HepG2 (cell line): ENCODE data around the gene OLR1. TPM values are rescaled to one million over a fixed set of nuclear protein-coding genes. Genes with fewer than 3 reads are reported as not detected.

ENCODE experiments used
- ATAC-seq: fragments of 200-7000 bp; cut with Tn5 transposase; 3 replicates; pipeline ENCODE4 v1.9.1; 2020; ENCODE audit warnings: mild to moderate bottlenecking, moderate library complexity
- BruUV-seq: library from RNA; stranded (reverse); fragments of 400-500 nt; replicated peaks from 2 replicates; lab custom pipeline; 2021; lab: Mats Ljungman, UMichigan
- CTCF ChIA-PET: fragments of 300-600 bp; formaldehyde crosslinking; extraction: SDS; loops from one replicate; lab custom pipeline; 2021; ENCODE audit warnings: low total read pairs, inconsistent platforms, low intra/inter-chr PET ratio; lab: Yijun Ruan, JAX
- POLR2A ChIA-PET: fragments of 350-600 bp; sonication (Branson Sonifier 250); formaldehyde crosslinking; loops from one replicate; lab custom pipeline; 2020; ENCODE audit warnings: antibody characterized with exemption, inconsistent platforms; lab: Yijun Ruan, JAX
- DNase-seq: peaks from one replicate; pipeline ENCODE4 v3.0.0-alpha.2; 2015; ENCODE audit warnings: low spot score
- FAIRE-seq: peaks from 3 replicates; lab custom pipeline; 2011; peaks lifted over from hg19 to GRCh38; lab: Jason Lieb, UNC
- H2AFZ ChIP-seq: one replicate; pipeline ENCODE4 v1.6.1; 2011; ENCODE audit warnings: low read length, inconsistent platforms
- H3K27ac ChIP-seq: fragments of 300-600 bp; 3 replicates; pipeline ENCODE4 v1.8.0; 2011; ENCODE audit warnings: mixed run types, mild to moderate bottlenecking, mixed read lengths, low read length, inconsistent platforms; ENCODE audit not compliant: insufficient read depth; ENCODE audit errors: extremely low read length
- H3K27me3 ChIP-seq, 2 experiments: fragments of 200-600 bp in 1 of 2; 2 replicates in 1 of 2; 3 replicates in 1 of 2; pipeline versions ENCODE4 v1.6.0 to v1.8.0; 2011; ENCODE audit warnings: low read length in 2 of 2, mild to moderate bottlenecking in 2 of 2, moderate library complexity in 2 of 2, inconsistent platforms in 1 of 2; ENCODE audit not compliant: insufficient read depth in 2 of 2, control insufficient read depth in 1 of 2
- H3K36me3 ChIP-seq, 2 experiments: fragments of 200-600 bp in 1 of 2; replicated peaks in 1 of 2; 2 replicates in 1 of 2; 3 replicates in 1 of 2; pipeline versions ENCODE4 v1.5.1 to v1.8.0; 2011; ENCODE audit warnings: low read length in 2 of 2, inconsistent platforms in 1 of 2; ENCODE audit not compliant: insufficient read depth in 2 of 2, control insufficient read depth in 1 of 2
- H3K4me1 ChIP-seq: 2 replicates; pipeline ENCODE4 v1.5.1; 2012; ENCODE audit warnings: low read length, inconsistent platforms; ENCODE audit not compliant: insufficient read depth
- H3K4me2 ChIP-seq: 2 replicates; pipeline ENCODE4 v1.6.0; 2011; ENCODE audit warnings: low read depth, low read length, inconsistent platforms
- H3K4me3 ChIP-seq, 3 experiments: fragments of 200-600 bp in 1 of 3; sonication (generic), shearing (Covaris generic) in 1 of 3; replicated peaks in 1 of 3; 2 replicates each; pipeline ENCODE4 v1.5.1; 2011 to 2016; ENCODE audit warnings: low read length in 3 of 3, inconsistent platforms in 2 of 3, low read depth in 2 of 3, mild to moderate bottlenecking in 2 of 3, control low read depth in 1 of 3, mixed read lengths in 1 of 3; ENCODE audit not compliant: insufficient read depth in 1 of 3
- H3K79me2 ChIP-seq: one replicate; pipeline ENCODE4 v1.6.1; 2011; ENCODE audit warnings: low read length, inconsistent platforms; ENCODE audit not compliant: insufficient read depth
- H3K9ac ChIP-seq: 2 replicates; pipeline ENCODE4 v1.6.0; 2011; ENCODE audit warnings: mild to moderate bottlenecking, low read depth, low read length, inconsistent platforms; ENCODE audit not compliant: insufficient read depth
- H3K9me3 ChIP-seq: 2 replicates; pipeline ENCODE4 v1.5.1; 2012; ENCODE audit warnings: mild to moderate bottlenecking, low read length
- H4K20me1 ChIP-seq: 2 replicates; pipeline ENCODE4 v1.6.0; 2011; ENCODE audit warnings: inconsistent platforms, mild to moderate bottlenecking, low read length, moderate library complexity; ENCODE audit not compliant: insufficient read depth
- DDIT3 ChIP-seq: sonication (generic); formaldehyde crosslinking; IDR thresholded peaks from 2 replicates; pipeline ENCODE4 v1.4.0; 2020; ENCODE audit warnings: mild to moderate bottlenecking, missing genetic modification reagents
- POLR2G ChIP-seq: fragments of 200-400 bp; formaldehyde crosslinking; IDR thresholded peaks from 2 replicates; pipeline ENCODE4 v1.6.1; 2018; ENCODE audit warnings: mild to moderate bottlenecking, low read depth, low read length, moderate library complexity
- RBFOX2 ChIP-seq: fragments of 200-400 bp; formaldehyde crosslinking; IDR thresholded peaks from 2 replicates; pipeline ENCODE4 v1.6.1; 2017; ENCODE audit warnings: low read depth, mild to moderate bottlenecking, low read length
- SIX1 ChIP-seq: sonication (generic); formaldehyde crosslinking; IDR thresholded peaks from 2 replicates; pipeline ENCODE4 v1.4.0; 2020; ENCODE audit warnings: missing genetic modification reagents, borderline replicate concordance
- SP4 ChIP-seq: sonication (generic); formaldehyde crosslinking; IDR thresholded peaks from 2 replicates; pipeline ENCODE4 v1.8.1; 2023; ENCODE audit warnings: mild to moderate bottlenecking, missing genetic modification reagents
- ZNF792 ChIP-seq: IDR thresholded peaks from 2 replicates; pipeline ENCODE4 v1.6.1; 2016
- WGBS: methylation state at CpG from one replicate; pipeline ENCODE4 v1.1.6; 2017; ENCODE audit warnings: low lambda C conversion rate; 5-methylcytosine and 5-hydroxymethylcytosine counted together
- in situ Hi-C: cut with HindIII; loops from 2 replicates; pipeline ENCODE4 v1.10.0; 2017; ENCODE audit warnings: low pct_unique_long_range_greater_than_20kb; ENCODE audit not compliant: extremely low pct_ligation_motif_present
- intact Hi-C: fragments of 100-400 bp; cut with micrococcal nuclease; formaldehyde crosslinking; loops from one replicate; pipeline ENCODE4 v1.10.0; 2022; ENCODE audit not compliant: unreplicated experiment
- polyA plus RNA-seq, 8 experiments: library from polyadenylated mRNA; depleted of rRNA in 3 of 8; stranded (reverse) in 7 of 8; unstranded in 1 of 8; fragments of >200 nt; fragmentation: Illumina TruSeq in 4 of 8; extraction: Trizol in 4 of 8; gene quantifications; 2 replicates each; pipeline versions ENCODE4 v1.2.1 to v1.2.3, GENCODE V29; 2011 to 2016; ENCODE audit warnings: low read depth in 4 of 8, missing spikeins in 1 of 8, mixed read lengths in 1 of 8; ENCODE audit not compliant: insufficient read depth in 1 of 8
- total RNA-seq, 5 experiments: library from RNA; depleted of rRNA; stranded (reverse); fragments of >200 nt; fragmentation: Illumina TruSeq; extraction: Trizol; gene quantifications; 2 replicates each; pipeline ENCODE4 v1.2.3, GENCODE V29; 2016; ENCODE audit warnings: low read depth in 1 of 5
- TF ChIP-seq, protein P1 (sequence below): sonication (generic); formaldehyde crosslinking; IDR thresholded peaks from 2 replicates; pipeline ENCODE4 v1.4.0; 2020; ENCODE audit warnings: missing genetic modification reagents
- TF ChIP-seq, protein P2 (sequence below): sonication (generic); formaldehyde crosslinking; IDR thresholded peaks from 2 replicates; pipeline ENCODE4 v1.8.0; 2022; ENCODE audit warnings: mild to moderate bottlenecking, missing genetic modification reagents, moderate library complexity
- TF ChIP-seq, protein P3 (sequence below): sonication (generic); formaldehyde crosslinking; IDR thresholded peaks from 2 replicates; pipeline ENCODE4 v1.9.0; 2021; ENCODE audit warnings: mild to moderate bottlenecking, missing genetic modification reagents
- TF ChIP-seq, protein P4 (sequence below): sonication (generic); formaldehyde crosslinking; IDR thresholded peaks from 2 replicates; pipeline ENCODE4 v1.5.0; 2020; ENCODE audit warnings: mild to moderate bottlenecking, missing genetic modification reagents

Gene OLR1
- total and polyA plus RNA-seq, 2 of the 13 experiments (the other 11 are each of a cell fraction or from before 2014, with no cell fraction given) = not detected

GRCh38 chr12:10110256-10110844, 61.6 kb downstream of the OLR1 start:
- H3K4me2 ChIP-seq = no peak overlapping the region
- H4K20me1 ChIP-seq = no peaks in the 10 kb centered on the region
- no peaks in the 10 kb centered on the region for H3K9me3 ChIP-seq
- ChIA-PET POLR2A (no interaction called here), CTCF (no interaction called here)
- no peak overlapping the region for H2AFZ ChIP-seq
- no peak overlapping the region for H3K9ac ChIP-seq
- H3K4me3 ChIP-seq = no peak overlapping the region
- FAIRE-seq (no peak), DNase-seq (no peak)
- H3K27ac ChIP-seq = no peak overlapping the region
- H3K27me3 ChIP-seq = no peaks in the 10 kb centered on the region; a peak in 1 of 5 replicates
- TF ChIP-seq RBFOX2 (no peak), ZNF792 (CRISPR knock-in tag) (no peak), POLR2G (no peak), SP4 (CRISPR knock-in tag) (no peak), DDIT3 (CRISPR knock-in tag) (no peak), SIX1 (CRISPR knock-in tag) (no peak)
- TF ChIP-seq, protein P1, sequence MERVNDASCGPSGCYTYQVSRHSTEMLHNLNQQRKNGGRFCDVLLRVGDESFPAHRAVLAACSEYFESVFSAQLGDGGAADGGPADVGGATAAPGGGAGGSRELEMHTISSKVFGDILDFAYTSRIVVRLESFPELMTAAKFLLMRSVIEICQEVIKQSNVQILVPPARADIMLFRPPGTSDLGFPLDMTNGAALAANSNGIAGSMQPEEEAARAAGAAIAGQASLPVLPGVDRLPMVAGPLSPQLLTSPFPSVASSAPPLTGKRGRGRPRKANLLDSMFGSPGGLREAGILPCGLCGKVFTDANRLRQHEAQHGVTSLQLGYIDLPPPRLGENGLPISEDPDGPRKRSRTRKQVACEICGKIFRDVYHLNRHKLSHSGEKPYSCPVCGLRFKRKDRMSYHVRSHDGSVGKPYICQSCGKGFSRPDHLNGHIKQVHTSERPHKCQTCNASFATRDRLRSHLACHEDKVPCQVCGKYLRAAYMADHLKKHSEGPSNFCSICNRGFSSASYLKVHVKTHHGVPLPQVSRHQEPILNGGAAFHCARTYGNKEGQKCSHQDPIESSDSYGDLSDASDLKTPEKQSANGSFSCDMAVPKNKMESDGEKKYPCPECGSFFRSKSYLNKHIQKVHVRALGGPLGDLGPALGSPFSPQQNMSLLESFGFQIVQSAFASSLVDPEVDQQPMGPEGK (CRISPR knock-in tag) = no peak
- TF ChIP-seq, protein P2, sequence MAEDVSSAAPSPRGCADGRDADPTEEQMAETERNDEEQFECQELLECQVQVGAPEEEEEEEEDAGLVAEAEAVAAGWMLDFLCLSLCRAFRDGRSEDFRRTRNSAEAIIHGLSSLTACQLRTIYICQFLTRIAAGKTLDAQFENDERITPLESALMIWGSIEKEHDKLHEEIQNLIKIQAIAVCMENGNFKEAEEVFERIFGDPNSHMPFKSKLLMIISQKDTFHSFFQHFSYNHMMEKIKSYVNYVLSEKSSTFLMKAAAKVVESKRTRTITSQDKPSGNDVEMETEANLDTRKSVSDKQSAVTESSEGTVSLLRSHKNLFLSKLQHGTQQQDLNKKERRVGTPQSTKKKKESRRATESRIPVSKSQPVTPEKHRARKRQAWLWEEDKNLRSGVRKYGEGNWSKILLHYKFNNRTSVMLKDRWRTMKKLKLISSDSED = no peak
- TF ChIP-seq, protein P3, sequence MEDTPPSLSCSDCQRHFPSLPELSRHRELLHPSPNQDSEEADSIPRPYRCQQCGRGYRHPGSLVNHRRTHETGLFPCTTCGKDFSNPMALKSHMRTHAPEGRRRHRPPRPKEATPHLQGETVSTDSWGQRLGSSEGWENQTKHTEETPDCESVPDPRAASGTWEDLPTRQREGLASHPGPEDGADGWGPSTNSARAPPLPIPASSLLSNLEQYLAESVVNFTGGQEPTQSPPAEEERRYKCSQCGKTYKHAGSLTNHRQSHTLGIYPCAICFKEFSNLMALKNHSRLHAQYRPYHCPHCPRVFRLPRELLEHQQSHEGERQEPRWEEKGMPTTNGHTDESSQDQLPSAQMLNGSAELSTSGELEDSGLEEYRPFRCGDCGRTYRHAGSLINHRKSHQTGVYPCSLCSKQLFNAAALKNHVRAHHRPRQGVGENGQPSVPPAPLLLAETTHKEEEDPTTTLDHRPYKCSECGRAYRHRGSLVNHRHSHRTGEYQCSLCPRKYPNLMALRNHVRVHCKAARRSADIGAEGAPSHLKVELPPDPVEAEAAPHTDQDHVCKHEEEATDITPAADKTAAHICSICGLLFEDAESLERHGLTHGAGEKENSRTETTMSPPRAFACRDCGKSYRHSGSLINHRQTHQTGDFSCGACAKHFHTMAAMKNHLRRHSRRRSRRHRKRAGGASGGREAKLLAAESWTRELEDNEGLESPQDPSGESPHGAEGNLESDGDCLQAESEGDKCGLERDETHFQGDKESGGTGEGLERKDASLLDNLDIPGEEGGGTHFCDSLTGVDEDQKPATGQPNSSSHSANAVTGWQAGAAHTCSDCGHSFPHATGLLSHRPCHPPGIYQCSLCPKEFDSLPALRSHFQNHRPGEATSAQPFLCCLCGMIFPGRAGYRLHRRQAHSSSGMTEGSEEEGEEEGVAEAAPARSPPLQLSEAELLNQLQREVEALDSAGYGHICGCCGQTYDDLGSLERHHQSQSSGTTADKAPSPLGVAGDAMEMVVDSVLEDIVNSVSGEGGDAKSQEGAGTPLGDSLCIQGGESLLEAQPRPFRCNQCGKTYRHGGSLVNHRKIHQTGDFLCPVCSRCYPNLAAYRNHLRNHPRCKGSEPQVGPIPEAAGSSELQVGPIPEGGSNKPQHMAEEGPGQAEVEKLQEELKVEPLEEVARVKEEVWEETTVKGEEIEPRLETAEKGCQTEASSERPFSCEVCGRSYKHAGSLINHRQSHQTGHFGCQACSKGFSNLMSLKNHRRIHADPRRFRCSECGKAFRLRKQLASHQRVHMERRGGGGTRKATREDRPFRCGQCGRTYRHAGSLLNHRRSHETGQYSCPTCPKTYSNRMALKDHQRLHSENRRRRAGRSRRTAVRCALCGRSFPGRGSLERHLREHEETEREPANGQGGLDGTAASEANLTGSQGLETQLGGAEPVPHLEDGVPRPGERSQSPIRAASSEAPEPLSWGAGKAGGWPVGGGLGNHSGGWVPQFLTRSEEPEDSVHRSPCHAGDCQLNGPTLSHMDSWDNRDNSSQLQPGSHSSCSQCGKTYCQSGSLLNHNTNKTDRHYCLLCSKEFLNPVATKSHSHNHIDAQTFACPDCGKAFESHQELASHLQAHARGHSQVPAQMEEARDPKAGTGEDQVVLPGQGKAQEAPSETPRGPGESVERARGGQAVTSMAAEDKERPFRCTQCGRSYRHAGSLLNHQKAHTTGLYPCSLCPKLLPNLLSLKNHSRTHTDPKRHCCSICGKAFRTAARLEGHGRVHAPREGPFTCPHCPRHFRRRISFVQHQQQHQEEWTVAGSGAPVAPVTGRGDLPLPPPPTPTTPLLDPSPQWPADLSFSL (CRISPR knock-in tag) = no peak
- TF ChIP-seq, protein P4, sequence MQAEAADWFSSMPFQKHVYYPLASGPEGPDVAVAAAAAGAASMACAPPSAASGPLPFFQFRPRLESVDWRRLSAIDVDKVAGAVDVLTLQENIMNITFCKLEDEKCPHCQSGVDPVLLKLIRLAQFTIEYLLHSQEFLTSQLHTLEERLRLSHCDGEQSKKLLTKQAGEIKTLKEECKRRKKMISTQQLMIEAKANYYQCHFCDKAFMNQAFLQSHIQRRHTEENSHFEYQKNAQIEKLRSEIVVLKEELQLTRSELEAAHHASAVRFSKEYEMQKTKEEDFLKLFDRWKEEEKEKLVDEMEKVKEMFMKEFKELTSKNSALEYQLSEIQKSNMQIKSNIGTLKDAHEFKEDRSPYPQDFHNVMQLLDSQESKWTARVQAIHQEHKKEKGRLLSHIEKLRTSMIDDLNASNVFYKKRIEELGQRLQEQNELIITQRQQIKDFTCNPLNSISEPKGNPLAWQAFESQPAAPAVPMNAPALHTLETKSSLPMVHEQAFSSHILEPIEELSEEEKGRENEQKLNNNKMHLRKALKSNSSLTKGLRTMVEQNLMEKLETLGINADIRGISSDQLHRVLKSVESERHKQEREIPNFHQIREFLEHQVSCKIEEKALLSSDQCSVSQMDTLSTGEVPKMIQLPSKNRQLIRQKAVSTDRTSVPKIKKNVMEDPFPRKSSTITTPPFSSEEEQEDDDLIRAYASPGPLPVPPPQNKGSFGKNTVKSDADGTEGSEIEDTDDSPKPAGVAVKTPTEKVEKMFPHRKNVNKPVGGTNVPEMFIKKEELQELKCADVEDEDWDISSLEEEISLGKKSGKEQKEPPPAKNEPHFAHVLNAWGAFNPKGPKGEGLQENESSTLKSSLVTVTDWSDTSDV = no peak
- TF ChIP-seq, all 625 proteins: peak for 0
- H3K4me1 ChIP-seq = no peaks in the 10 kb centered on the region
- intact Hi-C loops (no loop called here), in situ Hi-C loops (no loop called here)
- 47% methylated on average over 2 of the region's 2 CpGs for WGBS
- H3K79me2 ChIP-seq = no peaks in the 10 kb centered on the region
- no TSS peak for BruUV-seq
- no peak for ATAC-seq
- no peaks in the 10 kb centered on the region for H3K36me3 ChIP-seq
